ENCODE data around the gene PTTG2. TPM values are rescaled to one million over a fixed set of nuclear protein-coding genes. Genes with fewer than 3 reads are reported as not detected.

The PTTG2 gene
- polyA plus RNA-seq, 1 donor (not counting 4 experiments of a cell fraction or from before 2014, with no cell fraction given) = not detected

GRCh38 chr4:37982736-37983135 lies 22.5 kb downstream of the PTTG2 start:
- Histone ChIP-seq H3K9me1 (ENCODE audit: control insufficient read depth, extremely low read depth, insufficient read depth, low read length) (no peaks in the 10 kb centered on the region), H3K27ac (ENCODE audit: control insufficient read depth, insufficient read depth, low read length) (no peak overlapping the region), H3K79me2 (ENCODE audit: control insufficient read depth, insufficient read depth, low read length) (peaks cover 33% of the 10 kb centered on the region), H3K27me3 (ENCODE audit: control insufficient read depth, extremely low read depth, insufficient read depth, low read length) (no peaks in the 10 kb centered on the region), H3K4me1 (ENCODE audit: control insufficient read depth, extremely low read depth, insufficient read depth, low read length) (peaks cover 29% of the 10 kb centered on the region), H3K9ac (ENCODE audit: control insufficient read depth, extremely low read depth, insufficient read depth, low read length) (no peak overlapping the region), H3K4me3 (ENCODE audit: control insufficient read depth in 2 of 3, extremely low read depth in 1 of 3, insufficient read depth in 2 of 3, low read depth in 1 of 3, low read length in 3 of 3) (no peak overlapping the region), H3K36me3 (ENCODE audit: control insufficient read depth in 2 of 2, extremely low read depth in 1 of 2, insufficient read depth in 2 of 2, low read length in 2 of 2) (no peaks in the 10 kb centered on the region), H4K20me1 (ENCODE audit: control insufficient read depth, extremely low read depth, insufficient read depth, low read length) (no peaks in the 10 kb centered on the region), H3K4me2 (ENCODE audit: control insufficient read depth, extremely low read depth, insufficient read depth, low read depth, low read length) (peak overlapping the region; percentile 43), H2AFZ (ENCODE audit: control insufficient read depth, low read length) (no peak overlapping the region), H3K9me3 (ENCODE audit: control insufficient read depth, low read depth, low read length) (no peaks in the 10 kb centered on the region)
- no peak for FAIRE-seq
- DNase-seq (ENCODE audit: low read depth, low spot score) = no peak
- dilution Hi-C loops (cut with MboI; ENCODE audit: extremely low pct_ligation_motif_present, low sequenced_read_pairs) = no loop called here
- TF ChIP-seq CTCF (optimal IDR thresholded peaks at IDR 0.05 in 1 of 3, IDR thresholded peaks at IDR 0.05 in 1 of 3, conservative IDR thresholded peaks at IDR 0.05 in 1 of 3; ENCODE audit: extremely low read depth in 1 of 3, insufficient read depth in 2 of 3, low read length in 3 of 3) (peak in 1 of 3 experiments; percentile 2), EZH2 (IDR thresholded peaks at IDR 0.05; ENCODE audit: low read length) (no peak)

- Histone ChIP-seq H3K9me1 (ENCODE audit: control insufficient read depth, extremely low read depth, insufficient read depth, low read length) (no peaks in the 10 kb centered on the region), H3K4me2 (ENCODE audit: control insufficient read depth, extremely low read depth, insufficient read depth, low read depth, low read length) (no peak overlapping the region), H3K9ac (ENCODE audit: control insufficient read depth, extremely low read depth, insufficient read depth, low read length) (no peak overlapping the region), H4K20me1 (ENCODE audit: control insufficient read depth, extremely low read depth, insufficient read depth, low read length) (no peaks in the 10 kb centered on the region), H3K4me3 (ENCODE audit: control insufficient read depth in 2 of 3, extremely low read depth in 1 of 3, insufficient read depth in 2 of 3, low read depth in 1 of 3, low read length in 3 of 3) (no peak overlapping the region), H3K36me3 (ENCODE audit: control insufficient read depth in 2 of 2, extremely low read depth in 1 of 2, insufficient read depth in 2 of 2, low read length in 2 of 2) (no peaks in the 10 kb centered on the region), H3K79me2 (ENCODE audit: control insufficient read depth, insufficient read depth, low read length) (peaks cover 30% of the 10 kb centered on the region), H2AFZ (ENCODE audit: control insufficient read depth, low read length) (no peak overlapping the region), H3K9me3 (ENCODE audit: control insufficient read depth, low read depth, low read length) (no peaks in the 10 kb centered on the region), H3K4me1 (ENCODE audit: control insufficient read depth, extremely low read depth, insufficient read depth, low read length) (peaks cover 19% of the 10 kb centered on the region), H3K27me3 (ENCODE audit: control insufficient read depth, extremely low read depth, insufficient read depth, low read length) (no peaks in the 10 kb centered on the region), H3K27ac (ENCODE audit: control insufficient read depth, insufficient read depth, low read length) (no peak overlapping the region)
- dilution Hi-C loops (cut with MboI; ENCODE audit: extremely low pct_ligation_motif_present, low sequenced_read_pairs) = no loop called here
- no peak for FAIRE-seq
- TF ChIP-seq EZH2 (IDR thresholded peaks at IDR 0.05; ENCODE audit: low read length) = no peak
- TF ChIP-seq CTCF (optimal IDR thresholded peaks at IDR 0.05 in 1 of 3, IDR thresholded peaks at IDR 0.05 in 1 of 3, conservative IDR thresholded peaks at IDR 0.05 in 1 of 3; ENCODE audit: extremely low read depth in 1 of 3, insufficient read depth in 2 of 3, low read length in 3 of 3) = no peak
- no peak for DNase-seq (ENCODE audit: low read depth, low spot score)
Measured at GRCh38 chr4:37983951-37984350, 23.8 kb downstream of the PTTG2 start.
